Measurements from ENCODE around the gene H2BK1.

The H2BK1 gene

DNA sequence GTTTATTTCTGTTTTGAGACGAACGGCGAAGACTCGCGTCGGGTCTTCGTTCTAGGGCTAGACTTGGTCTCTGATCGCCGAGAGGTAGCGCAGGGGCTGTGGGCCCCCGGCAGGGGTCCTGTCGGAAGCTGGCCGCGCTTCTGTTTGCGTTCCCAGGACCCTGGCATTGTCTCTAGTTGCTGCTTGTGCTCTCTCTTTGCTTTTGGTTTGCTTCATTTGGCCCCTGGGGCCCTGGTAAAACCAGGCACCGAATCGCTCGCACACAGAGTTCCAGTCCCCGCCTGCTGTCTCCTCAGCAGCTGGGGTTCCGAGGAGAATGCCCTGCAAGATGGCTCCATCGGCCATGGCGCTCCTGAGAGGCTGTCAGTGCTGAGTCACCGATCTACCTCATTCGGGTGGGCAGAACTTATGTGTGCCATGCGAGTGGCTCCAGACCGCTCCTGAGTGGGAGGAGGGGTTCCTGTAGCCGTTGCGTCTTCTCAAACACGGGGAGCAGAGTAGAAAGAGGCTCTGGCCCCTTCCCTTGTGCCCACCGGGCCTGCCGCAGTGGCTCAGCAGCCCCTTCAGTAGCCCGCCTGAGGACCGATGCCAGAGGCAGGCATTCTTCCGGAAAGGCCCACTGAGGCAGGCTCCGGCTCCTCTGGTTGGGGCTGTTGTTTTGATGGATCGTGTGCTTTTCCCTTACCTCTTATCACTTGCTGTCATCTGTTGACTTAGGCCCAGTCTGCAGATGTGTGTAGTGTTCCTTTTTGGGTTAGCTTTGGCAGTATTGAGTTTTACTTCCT is 22.8 kb upstream of the H2BK1 start:
- TF ChIP-seq, protein P1, sequence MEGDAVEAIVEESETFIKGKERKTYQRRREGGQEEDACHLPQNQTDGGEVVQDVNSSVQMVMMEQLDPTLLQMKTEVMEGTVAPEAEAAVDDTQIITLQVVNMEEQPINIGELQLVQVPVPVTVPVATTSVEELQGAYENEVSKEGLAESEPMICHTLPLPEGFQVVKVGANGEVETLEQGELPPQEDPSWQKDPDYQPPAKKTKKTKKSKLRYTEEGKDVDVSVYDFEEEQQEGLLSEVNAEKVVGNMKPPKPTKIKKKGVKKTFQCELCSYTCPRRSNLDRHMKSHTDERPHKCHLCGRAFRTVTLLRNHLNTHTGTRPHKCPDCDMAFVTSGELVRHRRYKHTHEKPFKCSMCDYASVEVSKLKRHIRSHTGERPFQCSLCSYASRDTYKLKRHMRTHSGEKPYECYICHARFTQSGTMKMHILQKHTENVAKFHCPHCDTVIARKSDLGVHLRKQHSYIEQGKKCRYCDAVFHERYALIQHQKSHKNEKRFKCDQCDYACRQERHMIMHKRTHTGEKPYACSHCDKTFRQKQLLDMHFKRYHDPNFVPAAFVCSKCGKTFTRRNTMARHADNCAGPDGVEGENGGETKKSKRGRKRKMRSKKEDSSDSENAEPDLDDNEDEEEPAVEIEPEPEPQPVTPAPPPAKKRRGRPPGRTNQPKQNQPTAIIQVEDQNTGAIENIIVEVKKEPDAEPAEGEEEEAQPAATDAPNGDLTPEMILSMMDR (IDR thresholded peaks at IDR 0.05) = no peak

DNA sequence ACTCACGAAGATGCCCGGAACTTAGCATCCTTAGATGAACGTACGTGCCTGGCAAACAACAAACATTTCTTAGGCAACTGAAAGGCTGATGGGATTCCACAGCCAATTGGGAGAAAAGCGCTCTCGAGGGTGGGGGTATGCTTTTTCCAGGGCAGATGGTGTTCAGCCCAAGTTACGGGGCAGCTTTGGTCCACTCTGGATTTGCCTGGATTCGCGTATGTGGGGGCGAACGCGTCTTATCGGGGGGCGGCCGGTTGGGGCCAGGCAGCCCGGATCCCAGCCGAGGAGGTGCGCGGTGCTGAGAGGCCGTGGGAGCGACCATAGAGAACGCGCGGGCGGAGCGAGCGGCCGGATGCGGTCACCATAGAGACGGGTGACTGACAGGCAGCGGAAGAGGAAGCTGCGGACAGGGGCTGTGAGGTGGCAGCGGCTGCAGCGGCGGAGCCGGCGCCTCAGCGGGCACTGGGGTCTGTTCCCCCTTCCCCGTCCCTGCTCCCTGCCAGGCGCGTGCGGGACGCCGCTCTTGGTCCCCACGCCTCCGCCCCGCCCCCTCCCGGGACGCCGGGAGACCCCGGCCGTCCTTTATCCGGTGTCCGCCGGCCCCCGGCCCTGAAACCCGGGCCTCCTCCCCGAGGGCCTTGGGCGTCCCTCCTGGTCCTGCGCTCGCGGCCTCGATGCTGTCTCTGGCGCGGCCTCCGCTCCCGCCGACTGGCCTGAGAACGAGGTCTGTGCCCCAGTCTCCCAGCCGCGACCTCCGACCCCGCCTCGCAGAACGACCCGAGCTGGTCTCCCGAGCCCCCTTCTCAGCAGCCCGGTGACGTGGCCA is 22.0 kb upstream of the H2BK1 start, which contains the start of gene CHPF2:
CHPF2 (plus strand) TSS at position 393 of the 826 bp plus-strand sequence. CDS start 1,529 bp downstream, outside the sequence.
- TF ChIP-seq, protein P1 (IDR thresholded peaks at IDR 0.05) = no peak

DNA sequence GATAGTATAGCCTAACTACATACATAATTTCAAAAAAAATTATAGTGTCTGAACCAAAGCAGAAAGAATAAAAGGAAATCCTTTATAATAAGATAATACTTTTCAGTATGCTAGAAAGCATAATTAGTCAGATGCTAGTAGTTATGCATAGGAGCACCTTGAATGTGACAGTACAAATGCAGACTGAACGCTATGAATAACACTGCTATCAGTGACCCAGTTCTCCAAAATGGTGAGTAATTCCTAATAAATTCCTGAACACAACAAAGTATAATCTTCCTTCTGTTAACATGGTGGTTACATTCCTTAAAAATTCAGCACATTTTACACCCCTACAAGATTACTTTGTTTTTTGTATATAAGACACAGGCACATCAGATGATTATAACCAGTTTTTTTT is 20.8 kb upstream of the H2BK1 start:
- TF ChIP-seq, protein P1 (IDR thresholded peaks at IDR 0.05) = no peak

DNA sequence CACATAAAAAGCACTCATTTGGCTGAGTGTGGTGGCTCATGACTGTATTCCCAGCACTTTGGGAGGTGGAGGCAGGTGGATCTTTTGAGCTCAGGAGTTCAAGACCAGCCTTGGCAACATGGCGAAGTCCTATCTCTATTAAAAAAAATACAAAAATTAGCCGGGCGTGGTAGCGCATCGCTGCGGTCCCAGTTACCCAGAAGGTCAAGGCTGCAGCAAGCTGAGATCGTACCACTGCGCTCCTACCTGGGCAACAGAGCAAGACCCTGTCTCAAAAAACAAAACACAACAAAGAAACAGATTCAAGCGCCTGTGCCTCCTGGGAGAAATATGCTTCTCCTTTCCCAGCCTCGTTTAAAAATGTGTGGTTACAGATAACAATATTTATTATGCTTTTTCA is 19.0 kb upstream of the H2BK1 start:
- TF ChIP-seq, protein P1 (IDR thresholded peaks at IDR 0.05) = no peak

DNA sequence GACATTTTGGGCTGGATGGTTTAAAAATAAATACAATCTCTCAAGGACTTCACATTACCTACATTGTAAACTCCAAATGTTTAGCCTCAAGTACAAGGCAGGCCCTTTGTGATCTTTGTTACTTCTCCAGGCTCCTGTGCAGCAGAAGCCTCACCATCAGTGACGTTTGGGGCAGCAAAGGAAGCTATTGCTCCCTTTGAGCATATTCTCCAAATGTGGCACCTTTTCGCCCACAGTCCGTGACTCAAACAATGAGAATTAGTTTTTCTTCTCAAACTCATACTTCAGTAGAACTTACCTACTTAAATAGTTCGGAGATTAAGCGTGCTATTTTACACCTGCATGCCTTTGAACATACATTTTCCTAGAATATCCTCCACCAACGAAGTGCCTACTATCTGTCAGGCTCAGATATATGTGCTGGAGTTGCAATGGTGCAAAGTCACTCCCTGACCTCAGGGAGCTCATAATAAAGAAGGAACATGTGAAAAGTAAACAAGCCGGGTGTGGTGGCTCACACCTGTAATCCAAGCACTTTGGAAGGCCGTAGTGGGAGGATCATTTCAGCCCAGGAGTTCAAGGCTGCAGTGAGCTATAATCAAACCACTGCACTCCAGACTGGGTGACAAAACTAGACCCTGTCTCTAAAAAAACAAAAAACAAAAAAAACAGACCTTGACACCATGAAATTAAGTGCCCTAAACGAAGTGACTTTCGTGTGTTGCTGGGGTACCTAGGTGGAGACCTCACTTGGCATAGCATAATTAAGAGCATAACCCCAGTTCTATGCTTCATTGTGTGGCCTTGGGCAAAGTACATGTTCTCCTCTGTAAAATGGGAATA is 18.0 kb upstream of the H2BK1 start:
- TF ChIP-seq, protein P1 (IDR thresholded peaks at IDR 0.05) = no peak

DNA sequence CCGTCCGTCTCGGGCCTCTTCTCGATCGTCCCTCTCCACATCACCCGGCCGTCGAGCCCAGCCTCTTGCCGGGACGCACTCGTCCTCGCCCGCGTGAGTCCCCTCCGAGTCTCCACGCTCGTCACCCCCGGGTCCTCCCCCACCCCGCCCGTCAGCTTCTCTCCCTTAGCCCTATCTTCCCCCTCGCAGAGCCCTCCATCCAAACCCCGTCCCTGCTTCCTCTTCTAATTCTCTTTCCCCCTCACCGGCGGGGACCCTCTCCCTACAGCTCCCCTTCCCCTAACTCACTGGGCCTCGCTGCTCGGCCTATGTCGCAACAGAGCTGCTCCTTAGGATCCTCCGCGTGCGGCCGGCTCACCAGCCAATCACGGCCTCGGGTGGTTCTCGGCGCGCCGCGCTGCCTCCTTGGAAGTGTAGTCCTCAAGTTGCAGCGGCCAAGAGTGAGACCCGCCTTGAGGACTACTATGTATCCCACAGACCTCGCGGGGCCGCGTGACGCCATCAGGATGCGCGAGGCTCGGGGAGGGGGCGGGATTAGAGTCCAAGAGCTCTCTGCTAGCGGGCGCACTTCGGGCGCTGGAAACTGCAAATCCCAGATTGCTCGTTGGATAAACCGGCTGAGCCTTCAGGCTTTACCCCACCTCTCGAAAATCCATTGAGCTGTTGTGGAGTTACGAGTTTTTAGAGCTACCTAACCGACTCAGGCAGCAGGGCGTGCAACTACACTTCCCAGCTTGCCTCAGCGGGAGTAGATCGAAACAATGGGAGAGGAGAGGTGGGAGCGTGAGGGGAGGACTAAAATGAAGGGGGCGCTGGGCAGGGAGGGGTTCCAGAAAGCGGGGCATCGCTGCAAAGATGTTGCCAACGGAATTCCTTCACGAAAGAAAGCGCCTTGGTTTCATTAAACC is 16.8 kb upstream of the H2BK1 start, which contains the start of gene ABCF2:
ABCF2 (minus strand) TSS at position 331 of the 908 bp plus-strand sequence. CDS start 747 bp downstream, outside the sequence.
- TF ChIP-seq, protein P1 (IDR thresholded peaks at IDR 0.05) = no peak
